GM19372 (cell line): ENCODE results near the gene MRPL38.
"Not testable (repeated sequence)": the region's sequence is repeated elsewhere in the genome, so short reads cannot be mapped to it uniquely, and the experiment has no call there.

Experiments used
- ATAC-seq: cut with Tn5 transposase; IDR thresholded peaks from one replicate; pipeline ENCODE4 v1.9.1; 2021; ENCODE audit warnings: mild to moderate bottlenecking, low read depth, moderate library complexity; ENCODE audit not compliant: unreplicated experiment

The MRPL38 gene

GRCh38 chr17:75877752-75878173 is 26.9 kb downstream of the MRPL38 start:
- no peak for ATAC-seq

DNA sequence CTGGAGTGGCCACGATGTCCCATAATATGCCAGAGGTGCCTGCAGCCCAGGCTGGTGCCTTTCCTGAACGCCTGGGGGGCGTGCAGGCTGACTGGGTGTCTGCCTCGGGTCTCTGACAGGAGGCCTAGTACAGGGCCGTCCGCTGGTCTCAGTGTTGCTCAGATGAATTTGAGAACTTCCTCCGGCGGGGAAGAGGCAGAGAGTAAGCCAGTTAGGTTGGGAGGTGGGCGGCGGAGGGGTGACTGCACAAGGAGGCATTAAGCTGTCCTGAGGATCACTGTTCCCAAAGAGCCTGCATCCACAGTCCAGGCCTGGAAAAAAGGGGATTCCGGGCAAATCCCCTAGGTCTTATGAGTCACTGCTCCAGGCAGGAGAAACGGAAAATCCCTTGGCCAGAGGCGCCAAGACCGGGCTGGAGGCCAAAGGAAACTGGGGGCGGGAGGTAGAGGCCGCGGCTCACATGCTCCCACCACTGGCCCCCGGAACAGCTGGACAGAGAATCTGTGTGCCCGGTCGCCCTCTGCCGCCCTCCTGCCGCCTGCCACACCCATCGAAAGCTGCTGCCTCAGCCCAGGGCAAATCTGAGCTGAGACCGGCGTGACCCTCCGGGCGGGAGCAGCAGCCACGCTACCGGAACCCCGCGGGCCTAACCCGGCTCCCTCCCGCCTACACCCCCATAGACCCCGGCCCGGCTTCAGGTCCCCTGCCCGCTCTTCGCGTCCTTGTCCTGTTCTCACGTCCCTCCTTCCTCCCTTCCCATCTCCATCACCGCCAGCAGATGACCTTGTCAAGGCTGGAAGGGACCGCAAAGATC is 27.5 kb downstream of the MRPL38 start:
- ATAC-seq = no peak

DNA sequence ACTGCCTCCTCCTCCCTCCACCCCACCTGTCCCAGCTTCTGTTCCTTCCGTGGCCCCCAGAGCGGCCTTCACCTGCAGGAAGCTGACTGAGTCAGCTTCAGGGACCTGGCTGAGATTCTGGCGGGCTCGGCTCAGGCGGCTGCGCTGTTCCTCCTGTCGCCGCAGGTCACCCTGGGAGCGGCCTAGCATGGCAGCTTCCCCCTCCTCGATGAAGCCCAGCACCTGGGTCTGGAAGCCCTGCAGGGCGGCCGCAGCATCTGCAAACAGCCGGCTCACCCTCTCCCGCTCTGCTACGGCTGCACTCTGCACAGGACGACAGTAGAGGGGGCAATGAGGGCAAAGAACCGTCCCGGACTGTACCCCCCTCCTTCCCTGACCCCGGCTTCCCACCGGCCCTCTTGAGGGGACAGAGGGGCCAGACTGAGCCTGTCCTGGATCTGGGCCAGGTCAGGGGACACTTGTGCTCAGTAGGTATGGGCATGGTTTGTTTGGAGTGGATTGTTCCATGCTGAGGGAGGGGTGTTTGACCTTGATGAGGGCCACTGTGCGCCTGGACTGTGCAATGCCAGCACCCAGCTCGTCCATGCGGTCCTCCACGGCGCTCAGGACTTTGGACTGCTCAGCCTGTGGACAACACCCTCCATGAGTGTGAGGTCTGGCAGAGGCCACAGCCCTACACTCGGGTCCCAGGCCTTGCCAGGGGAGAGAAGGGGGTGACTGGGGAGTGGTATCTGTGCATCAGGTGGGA is 28.3 kb downstream of the MRPL38 start:
- ATAC-seq = no peak

DNA sequence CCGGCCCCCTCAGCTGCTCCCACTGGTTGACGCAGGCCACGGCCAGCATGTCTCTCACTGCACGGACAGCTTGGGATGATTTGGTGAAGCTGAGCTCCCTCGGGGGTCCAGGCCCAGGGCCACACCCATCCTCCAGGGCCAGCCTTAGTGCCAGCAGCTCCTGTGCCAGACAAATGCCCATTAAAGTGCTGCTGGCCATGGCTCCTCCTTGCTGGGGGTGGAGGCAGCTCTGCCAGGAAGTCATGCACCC is 28.8 kb downstream of the MRPL38 start:
- ATAC-seq = no peak

DNA sequence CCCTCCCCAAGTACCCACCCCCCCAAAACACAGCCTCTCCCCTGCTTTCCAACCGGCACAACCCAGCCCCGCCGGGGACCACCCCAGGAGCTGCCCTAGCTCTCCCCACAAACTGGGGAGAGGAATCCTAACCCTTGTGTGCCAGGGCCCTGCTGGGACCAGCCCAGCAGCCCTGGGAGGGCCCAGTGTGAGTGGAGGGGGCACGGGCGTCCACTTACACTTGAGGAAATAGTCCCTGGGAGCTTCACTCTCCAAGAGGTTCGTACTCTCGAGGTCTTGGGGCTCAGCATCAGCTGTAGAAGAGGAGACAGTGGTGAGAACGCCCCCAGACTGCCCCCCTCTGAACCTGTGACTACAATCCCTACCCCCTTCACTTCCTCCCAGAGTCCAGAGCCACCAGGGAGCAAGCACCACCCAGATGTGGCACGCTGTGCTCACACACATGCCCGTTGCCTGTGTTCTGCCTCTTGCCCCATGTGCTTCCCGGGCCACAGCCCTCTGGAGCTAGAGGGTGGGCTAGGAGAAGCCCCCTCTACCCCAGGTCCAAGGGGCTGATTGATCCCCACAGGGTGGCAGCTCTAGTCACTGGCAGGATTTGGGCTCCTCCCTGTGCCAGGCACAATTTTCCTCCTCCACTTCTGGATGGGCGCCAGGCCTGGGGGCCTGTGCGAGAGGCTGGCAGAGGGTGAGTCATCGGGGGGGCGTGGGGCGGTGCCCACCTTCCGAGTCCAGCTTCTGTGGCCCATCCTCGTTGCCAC is 29.3 kb downstream of the MRPL38 start:
- no peak for ATAC-seq

GRCh38 chr17:75874323-75875181 is 30.1 kb downstream of the MRPL38 start:
- ATAC-seq = no peak

DNA sequence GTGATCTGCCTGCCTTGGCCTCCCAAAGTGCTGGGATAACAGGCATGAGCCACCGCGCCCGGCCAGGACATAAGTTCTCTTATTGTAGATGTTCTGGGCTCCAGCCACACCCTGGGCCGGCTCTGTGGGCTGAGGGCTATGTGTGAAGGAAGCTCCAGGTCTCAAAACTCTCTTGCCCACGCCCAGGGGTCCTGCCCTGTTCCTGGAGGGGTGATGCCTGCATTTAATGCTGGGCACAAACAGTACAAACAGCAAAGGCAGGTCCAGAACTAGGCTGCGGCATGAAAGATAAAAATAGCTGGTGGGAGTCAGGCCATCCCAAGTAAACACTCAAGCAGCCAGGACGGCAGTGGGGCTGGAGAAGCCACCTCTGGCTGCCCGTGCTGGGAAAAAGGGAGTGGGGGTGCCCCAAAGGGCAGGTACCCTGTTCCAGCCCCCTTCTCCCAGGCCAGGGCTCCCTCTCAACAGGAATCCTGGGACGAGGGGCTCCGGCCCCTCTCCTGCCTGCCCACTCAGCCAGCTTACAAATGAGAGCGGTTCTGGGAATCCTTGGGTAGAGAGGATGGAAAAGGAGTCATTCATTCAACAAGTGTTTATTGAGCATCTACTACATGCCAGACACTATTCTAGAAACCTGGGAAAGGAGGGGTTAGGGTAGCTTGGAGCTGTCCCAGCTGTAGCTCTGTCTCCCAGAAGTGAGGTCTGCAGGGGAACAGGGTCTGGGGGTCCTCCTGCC is 30.9 kb downstream of the MRPL38 start:
- ATAC-seq = no peak

DNA sequence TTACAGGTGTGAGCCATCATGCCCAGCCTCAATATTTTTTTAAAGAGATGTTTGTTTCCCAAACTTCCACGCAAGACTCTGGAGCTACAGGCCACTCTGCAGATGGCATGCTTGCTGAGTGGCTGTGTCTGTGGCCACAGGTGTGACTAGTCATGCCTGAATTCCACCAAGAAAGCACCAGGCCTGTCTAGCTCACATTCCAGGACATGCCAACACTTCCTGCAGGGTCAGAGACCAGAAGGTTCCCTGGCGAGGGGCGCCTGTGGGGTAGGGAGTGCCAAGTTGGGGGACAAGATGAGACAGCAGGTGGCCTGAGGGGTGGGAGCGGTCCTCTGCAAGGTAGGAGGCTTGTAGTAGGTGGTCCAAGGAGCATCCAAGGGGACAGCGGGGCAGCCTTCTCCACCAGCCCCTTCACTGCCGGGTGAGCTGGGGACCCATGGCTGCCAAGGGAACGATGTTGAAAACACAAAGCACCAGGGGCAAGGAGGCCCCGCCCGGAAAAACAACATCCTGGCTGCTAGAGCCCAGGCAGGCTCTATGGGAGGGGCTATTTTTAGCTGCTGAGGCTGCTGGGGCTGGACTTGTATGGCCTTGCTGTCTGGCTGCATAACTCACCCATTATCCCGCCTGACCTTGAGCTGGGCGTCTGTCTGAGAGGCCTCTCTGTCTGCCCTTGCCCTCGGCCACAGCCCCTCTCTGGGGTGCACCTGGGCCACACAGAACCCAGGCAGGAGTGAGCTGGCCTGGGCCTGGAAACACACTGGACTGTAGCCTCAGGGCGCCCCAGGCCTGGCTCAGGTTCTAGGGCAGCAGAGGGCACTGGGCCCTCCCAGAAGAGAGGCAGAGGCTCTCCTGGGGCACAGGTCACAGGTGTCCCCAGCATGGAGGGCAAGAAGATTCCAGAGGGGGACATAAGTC is 32.0 kb downstream of the MRPL38 start:
- ATAC-seq = no peak

DNA sequence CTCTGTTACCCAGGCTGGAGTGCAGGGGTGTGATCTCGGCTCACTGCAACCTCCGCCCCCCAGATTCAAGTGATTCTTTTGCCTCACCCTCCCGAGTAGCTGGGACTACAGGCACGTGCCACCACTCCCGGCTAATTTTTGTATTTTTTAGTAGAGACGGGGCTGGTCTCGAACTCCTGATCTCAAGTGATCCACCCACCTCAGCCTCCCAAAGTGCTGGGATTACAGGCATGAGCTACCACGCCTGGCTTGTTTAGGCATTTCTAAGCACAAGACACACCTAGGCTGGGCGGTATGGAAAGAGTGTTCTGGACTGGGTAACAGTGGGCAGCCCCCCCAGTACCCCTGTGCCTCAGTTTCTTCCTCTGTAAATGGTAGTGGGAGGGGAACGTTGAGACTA is 34.5 kb downstream of the MRPL38 start:
- ATAC-seq = not testable (repeated sequence)

DNA sequence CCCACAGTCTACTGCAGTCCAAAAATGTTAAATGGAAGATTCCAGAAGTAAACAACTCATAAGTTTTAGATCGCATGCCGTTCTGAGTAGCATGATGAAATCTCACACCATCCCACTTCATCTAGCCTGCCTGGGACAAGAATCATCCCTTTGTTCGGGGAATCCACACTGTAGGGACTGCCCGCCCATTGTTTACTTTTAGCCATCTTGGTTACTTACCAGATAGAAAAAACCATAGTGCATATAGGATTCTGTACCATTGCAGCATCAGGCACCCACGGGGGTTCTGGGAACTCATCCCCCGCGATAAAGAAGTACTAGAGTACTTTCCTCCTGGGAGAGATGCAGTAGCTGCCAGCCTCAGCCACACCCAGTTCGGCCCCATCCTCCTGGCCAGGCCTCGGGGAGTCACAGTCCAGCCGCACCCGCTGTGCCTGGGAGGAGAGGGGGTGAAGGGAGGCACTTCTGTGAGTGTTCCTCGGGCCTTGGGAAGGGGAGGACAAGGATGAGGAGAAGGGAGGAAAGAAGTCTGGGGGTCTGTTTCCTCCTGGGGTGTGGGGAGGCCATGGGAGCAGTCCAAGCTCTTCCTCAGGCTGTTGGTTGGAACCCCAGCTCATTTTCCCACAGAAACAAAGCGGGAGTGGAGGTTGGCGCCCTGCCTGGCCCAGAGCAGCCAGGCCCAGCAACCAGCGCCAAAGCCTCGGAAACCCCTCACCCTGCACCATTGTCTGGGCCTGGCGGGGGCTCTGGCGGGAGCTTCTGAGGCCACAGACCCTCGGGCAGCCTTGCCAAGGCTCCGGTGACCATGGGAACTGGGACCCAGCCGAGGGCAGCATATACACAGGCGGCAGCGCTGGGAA is 35.2 kb downstream of the MRPL38 start:
- no peak for ATAC-seq

GRCh38 chr17:75868730-75869281 is 35.9 kb downstream of the MRPL38 start:
- ATAC-seq = not testable (repeated sequence)

DNA sequence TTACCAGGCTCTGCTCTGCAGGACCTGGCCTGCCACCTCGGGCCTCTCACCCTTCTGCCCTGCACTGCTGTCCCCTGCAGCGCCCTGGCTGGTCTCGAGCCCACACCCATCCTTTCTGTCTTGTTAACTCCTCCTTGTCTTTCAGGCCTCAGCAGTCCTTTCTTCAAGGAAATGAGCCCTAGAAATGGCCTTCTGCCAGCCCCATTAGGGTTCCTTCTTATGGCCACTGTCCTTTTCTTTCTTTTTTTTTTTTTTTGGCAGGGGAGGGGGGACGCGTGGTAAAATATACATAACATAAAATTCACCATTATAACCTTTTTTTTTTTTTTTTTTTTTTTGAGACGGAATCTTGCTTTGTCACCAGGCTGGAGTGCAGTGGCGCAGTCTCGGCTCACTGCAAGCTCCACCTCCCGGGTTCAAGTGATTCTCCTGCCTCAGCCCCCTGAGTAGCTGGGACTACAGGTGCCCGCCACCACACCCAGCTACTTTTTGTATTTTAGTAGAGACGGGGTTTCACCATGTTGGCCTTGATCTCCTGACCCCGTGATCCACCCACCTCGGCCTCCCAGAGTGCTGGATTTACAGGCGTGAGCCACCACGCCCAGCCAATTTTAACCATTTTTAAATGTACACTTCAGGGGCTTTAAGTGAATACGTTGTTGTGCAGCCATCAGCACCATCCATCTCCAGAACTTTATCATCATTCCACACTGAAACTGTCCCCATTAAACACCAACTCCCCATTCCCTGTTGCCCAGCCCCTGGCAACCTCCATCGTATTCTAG is 39.1 kb downstream of the MRPL38 start:
- not testable (repeated sequence) for ATAC-seq

DNA sequence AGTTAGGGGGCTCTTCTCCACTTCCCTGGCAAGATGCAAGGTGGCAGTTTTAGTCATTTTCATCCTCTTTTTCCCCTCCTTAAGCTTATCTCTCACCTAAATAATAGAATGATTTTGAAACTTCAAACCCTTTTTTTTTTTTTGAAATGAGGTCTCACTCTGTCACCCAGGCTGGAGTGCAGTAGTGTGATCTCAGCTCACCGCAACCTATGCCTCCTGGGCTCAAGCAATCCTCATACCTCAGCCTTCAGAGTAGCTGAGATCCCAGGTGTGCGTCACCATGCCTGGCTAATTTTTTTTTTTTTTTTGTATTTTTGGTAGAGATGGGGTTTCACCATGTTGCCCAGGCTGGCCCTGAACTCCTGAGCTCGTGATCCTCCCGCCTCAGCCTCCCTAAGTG is 39.8 kb downstream of the MRPL38 start:
- ATAC-seq = not testable (repeated sequence)

GRCh38 chr17:75864448-75864871 is 40.2 kb downstream of the MRPL38 start:
- ATAC-seq = no peak

DNA sequence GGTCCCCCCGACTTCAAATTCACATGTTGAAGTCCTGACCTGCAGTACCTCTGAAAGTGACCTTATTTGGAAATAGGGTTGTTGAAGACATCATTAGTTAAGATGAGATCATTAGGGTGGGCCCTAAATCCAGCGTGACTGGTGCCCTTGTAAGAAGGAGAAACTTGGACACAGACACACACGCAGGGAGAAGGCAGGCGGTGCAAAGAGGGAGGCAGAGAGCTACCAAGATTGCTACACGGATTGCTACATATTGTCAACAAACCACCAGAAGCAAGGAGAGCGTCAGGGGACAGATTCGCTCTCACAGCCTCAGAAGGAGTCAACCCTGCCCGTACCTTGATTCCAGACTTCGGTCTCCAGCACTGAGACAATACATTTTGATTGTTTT is 42.8 kb downstream of the MRPL38 start:
- no peak for ATAC-seq

DNA sequence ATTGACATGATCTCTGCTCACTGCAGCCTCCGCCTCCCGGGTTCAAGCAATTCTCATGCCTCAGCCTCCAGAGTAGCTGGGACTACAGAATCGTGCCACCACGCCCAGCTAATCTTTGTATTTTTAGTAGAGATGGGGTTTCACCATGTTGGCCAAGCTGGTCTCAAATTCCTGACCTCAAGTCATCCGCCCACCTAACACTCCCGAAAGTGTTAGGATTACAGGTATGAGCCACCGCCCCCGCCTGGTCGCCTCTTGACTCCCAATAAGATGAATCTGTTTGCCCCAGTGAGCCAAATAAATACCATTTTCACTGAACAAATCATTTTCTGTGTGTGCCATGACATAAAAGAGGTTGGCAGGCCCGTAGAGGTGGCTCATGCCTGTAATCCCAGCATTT is 45.3 kb downstream of the MRPL38 start:
- ATAC-seq = not testable (repeated sequence)
